K562 (cell line): ENCODE measurements around the gene BRSK1. TPM values are rescaled to one million over a fixed set of nuclear protein-coding genes. Genes with fewer than 3 reads are reported as not detected.
A peak's percentile ranks its signal among the peaks of the same experiment; 100 is the strongest.

Experiments
- CXXC5 ChIP-seq: fragments of 250-450 bp; sonication (Bioruptor Pico); IDR thresholded peaks from 2 replicates; pipeline ENCODE4 v1.8.0; 2022; ENCODE audit warnings: inconsistent platforms, mild to moderate bottlenecking, moderate library complexity
- DDX20 ChIP-seq: fragments of 450-650 bp; IDR thresholded peaks from 2 replicates; pipeline ENCODE4 v1.6.1; 2016; ENCODE audit warnings: missing genetic modification characterization, low read depth, mild to moderate bottlenecking, missing compliant biosample characterization, moderate library complexity
- EGR1 ChIP-seq: fragments of 450-650 bp; conservative IDR thresholded peaks from 2 replicates; pipeline ENCODE4 v1.6.1; 2017; ENCODE audit warnings: mild to moderate bottlenecking
- ELF1 ChIP-seq: fragments of 200-800 bp; sonication (Bioruptor generic); IDR thresholded peaks from 2 replicates; pipeline ENCODE4 v1.6.1; 2016; ENCODE audit warnings: missing genetic modification characterization, missing compliant biosample characterization
- HDAC8 ChIP-seq: fragments of 450-650 bp; IDR thresholded peaks from 2 replicates; pipeline ENCODE4 v1.6.1; 2016; ENCODE audit warnings: mild to moderate bottlenecking, missing genetic modification characterization, moderate library complexity, missing compliant biosample characterization
- ZNF644 ChIP-seq: fragments of 200-800 bp; sonication (Bioruptor generic); IDR thresholded peaks from 2 replicates; pipeline ENCODE4 v1.6.1; 2016; ENCODE audit warnings: low read depth, missing genetic modification characterization, missing compliant biosample characterization
- polyA plus RNA-seq, 8 experiments: library from polyadenylated mRNA; depleted of rRNA in 4 of 8; stranded (reverse) in 5 of 8; unstranded in 3 of 8; fragments of >200 nt; fragmentation: Nextera tagmentation in 2 of 8; fragmentation: Illumina TruSeq in 1 of 8; extraction: Ambion mirVana in 2 of 8; extraction: Trizol in 1 of 8; gene quantifications; 2 replicates each; pipeline versions ENCODE4 v1.2.1 to v1.2.3, GENCODE V29; 2011 to 2014; ENCODE audit warnings: inconsistent platforms in 1 of 8, missing spikeins in 1 of 8
- total RNA-seq, 7 experiments: library from RNA; depleted of rRNA in 6 of 7; stranded (reverse); fragments of >200 nt in 6 of 7; fragmentation: Illumina TruSeq in 2 of 7; extraction: Trizol in 2 of 7; gene quantifications; 2 replicates each; pipeline versions ENCODE4 v1.2.1 to v1.2.3, GENCODE V29; 2011 to 2021; ENCODE audit warnings: low replicate concordance in 1 of 7
- TF ChIP-seq, protein P1 (sequence below): fragments of 150-350 bp; conservative IDR thresholded peaks from 2 replicates; pipeline ENCODE4 v1.6.1; 2014; ENCODE audit warnings: low read length
- TF ChIP-seq, protein P2 (sequence below): fragments of 450-650 bp; IDR thresholded peaks from 2 replicates; pipeline ENCODE4 v1.6.1; 2017; ENCODE audit warnings: antibody characterized with exemption, mild to moderate bottlenecking
- TF ChIP-seq, protein P3 (sequence below), 2 experiments: fragments of 450-650 bp in 1 of 2; sonication (generic) in 1 of 2; formaldehyde crosslinking in 1 of 2; IDR thresholded peaks; 2 replicates each; pipeline versions ENCODE4 v1.7.1 to v1.9.0; 2016 to 2022; ENCODE audit warnings: inconsistent platforms in 1 of 2, mild to moderate bottlenecking in 1 of 2, missing genetic modification reagents in 1 of 2

The BRSK1 gene
- total and polyA plus RNA-seq, 9 of the 15 experiments (the other 6 are each of a cell fraction or from before 2014, with no cell fraction given), result 1.7 to 9.3 (median 3.8) TPM; not detected in 2

DNA sequence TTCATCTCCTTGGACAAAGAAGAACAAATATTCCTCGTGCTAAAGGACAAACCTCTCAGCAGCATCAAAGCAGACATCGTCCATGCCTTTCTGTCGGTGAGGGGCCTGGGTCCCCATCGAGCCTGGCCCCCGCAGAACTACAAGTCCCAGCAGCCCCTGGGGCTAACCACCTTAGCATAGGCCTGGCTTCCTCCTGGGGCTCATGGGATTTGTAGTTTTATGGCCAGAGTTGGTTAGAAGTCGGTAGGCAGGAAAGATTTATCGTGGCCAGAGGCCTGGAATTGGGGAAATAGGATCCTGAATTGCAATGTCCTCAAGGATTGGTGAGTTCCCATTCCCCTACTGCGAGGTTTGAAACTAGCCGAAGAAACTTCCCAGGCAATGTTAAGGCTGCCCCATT, 21.7 kb downstream of the BRSK1 start (continued):
- TF ChIP-seq EGR1, result 0 out of 2 replicates have a peak, but pooled peaks have one; percentile 6
- TF ChIP-seq, protein P1, sequence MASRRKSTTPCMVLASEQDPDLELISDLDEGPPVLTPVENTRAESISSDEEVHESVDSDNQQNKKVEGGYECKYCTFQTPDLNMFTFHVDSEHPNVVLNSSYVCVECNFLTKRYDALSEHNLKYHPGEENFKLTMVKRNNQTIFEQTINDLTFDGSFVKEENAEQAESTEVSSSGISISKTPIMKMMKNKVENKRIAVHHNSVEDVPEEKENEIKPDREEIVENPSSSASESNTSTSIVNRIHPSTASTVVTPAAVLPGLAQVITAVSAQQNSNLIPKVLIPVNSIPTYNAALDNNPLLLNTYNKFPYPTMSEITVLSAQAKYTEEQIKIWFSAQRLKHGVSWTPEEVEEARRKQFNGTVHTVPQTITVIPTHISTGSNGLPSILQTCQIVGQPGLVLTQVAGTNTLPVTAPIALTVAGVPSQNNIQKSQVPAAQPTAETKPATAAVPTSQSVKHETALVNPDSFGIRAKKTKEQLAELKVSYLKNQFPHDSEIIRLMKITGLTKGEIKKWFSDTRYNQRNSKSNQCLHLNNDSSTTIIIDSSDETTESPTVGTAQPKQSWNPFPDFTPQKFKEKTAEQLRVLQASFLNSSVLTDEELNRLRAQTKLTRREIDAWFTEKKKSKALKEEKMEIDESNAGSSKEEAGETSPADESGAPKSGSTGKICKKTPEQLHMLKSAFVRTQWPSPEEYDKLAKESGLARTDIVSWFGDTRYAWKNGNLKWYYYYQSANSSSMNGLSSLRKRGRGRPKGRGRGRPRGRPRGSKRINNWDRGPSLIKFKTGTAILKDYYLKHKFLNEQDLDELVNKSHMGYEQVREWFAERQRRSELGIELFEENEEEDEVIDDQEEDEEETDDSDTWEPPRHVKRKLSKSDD, result no peak
- TF ChIP-seq, protein P2, sequence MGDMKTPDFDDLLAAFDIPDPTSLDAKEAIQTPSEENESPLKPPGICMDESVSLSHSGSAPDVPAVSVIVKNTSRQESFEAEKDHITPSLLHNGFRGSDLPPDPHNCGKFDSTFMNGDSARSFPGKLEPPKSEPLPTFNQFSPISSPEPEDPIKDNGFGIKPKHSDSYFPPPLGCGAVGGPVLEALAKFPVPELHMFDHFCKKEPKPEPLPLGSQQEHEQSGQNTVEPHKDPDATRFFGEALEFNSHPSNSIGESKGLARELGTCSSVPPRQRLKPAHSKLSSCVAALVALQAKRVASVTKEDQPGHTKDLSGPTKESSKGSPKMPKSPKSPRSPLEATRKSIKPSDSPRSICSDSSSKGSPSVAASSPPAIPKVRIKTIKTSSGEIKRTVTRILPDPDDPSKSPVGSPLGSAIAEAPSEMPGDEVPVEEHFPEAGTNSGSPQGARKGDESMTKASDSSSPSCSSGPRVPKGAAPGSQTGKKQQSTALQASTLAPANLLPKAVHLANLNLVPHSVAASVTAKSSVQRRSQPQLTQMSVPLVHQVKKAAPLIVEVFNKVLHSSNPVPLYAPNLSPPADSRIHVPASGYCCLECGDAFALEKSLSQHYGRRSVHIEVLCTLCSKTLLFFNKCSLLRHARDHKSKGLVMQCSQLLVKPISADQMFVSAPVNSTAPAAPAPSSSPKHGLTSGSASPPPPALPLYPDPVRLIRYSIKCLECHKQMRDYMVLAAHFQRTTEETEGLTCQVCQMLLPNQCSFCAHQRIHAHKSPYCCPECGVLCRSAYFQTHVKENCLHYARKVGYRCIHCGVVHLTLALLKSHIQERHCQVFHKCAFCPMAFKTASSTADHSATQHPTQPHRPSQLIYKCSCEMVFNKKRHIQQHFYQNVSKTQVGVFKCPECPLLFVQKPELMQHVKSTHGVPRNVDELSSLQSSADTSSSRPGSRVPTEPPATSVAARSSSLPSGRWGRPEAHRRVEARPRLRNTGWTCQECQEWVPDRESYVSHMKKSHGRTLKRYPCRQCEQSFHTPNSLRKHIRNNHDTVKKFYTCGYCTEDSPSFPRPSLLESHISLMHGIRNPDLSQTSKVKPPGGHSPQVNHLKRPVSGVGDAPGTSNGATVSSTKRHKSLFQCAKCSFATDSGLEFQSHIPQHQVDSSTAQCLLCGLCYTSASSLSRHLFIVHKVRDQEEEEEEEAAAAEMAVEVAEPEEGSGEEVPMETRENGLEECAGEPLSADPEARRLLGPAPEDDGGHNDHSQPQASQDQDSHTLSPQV, result peak; percentile 86
- 0 out of 2 replicates have a peak, but pooled peaks have one; percentile 64 for TF ChIP-seq ZNF644 (tag)
- 0 out of 2 replicates have a peak, but pooled peaks have one; percentile 19 for TF ChIP-seq ELF1 (tag)
- no peak for TF ChIP-seq HDAC8 (tag)
- 0 out of 2 replicates have a peak, but pooled peaks have one; percentile 15 for TF ChIP-seq CXXC5 (CRISPR knock-in tag)
- no peak for TF ChIP-seq DDX20 (tag)
- TF ChIP-seq, protein P3, sequence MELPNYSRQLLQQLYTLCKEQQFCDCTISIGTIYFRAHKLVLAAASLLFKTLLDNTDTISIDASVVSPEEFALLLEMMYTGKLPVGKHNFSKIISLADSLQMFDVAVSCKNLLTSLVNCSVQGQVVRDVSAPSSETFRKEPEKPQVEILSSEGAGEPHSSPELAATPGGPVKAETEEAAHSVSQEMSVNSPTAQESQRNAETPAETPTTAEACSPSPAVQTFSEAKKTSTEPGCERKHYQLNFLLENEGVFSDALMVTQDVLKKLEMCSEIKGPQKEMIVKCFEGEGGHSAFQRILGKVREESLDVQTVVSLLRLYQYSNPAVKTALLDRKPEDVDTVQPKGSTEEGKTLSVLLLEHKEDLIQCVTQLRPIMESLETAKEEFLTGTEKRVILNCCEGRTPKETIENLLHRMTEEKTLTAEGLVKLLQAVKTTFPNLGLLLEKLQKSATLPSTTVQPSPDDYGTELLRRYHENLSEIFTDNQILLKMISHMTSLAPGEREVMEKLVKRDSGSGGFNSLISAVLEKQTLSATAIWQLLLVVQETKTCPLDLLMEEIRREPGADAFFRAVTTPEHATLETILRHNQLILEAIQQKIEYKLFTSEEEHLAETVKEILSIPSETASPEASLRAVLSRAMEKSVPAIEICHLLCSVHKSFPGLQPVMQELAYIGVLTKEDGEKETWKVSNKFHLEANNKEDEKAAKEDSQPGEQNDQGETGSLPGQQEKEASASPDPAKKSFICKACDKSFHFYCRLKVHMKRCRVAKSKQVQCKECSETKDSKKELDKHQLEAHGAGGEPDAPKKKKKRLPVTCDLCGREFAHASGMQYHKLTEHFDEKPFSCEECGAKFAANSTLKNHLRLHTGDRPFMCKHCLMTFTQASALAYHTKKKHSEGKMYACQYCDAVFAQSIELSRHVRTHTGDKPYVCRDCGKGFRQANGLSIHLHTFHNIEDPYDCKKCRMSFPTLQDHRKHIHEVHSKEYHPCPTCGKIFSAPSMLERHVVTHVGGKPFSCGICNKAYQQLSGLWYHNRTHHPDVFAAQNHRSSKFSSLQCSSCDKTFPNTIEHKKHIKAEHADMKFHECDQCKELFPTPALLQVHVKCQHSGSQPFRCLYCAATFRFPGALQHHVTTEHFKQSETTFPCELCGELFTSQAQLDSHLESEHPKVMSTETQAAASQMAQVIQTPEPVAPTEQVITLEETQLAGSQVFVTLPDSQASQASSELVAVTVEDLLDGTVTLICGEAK (IDR thresholded peaks at IDR 0.05), result peak; percentile 54
- TF ChIP-seq, protein P3 (CRISPR knock-in tag; IDR thresholded peaks at IDR 0.05), result no peak
